ENCODE measurements around the gene MRPL21. TPM values are rescaled to one million over a fixed set of nuclear protein-coding genes. Genes with fewer than 3 reads are reported as not detected.

Gene MRPL21
- total RNA-seq, result 66.1 and 88.4 TPM in 2 replicates

GRCh38 chr11:68903288-68904247, at the start of gene MRPL21, which contains the start of gene IGHMBP2:
Gene MRPL21, minus strand, starts transcription at chr11:68903832. Its CDS starts 22 bp downstream, at chr11:68903810.
Gene IGHMBP2, plus strand, starts transcription at chr11:68903891. Its CDS starts 62 bp downstream, at chr11:68903953.

GRCh38 chr11:68841718-68842426, 61.8 kb downstream of the MRPL21 start, which contains the start of gene CPT1A:
Gene CPT1A, minus strand, starts transcription at chr11:68841916. Its CDS starts 26,442 bp downstream, at chr11:68815474.

Other genes with a start within 250 kb of the MRPL21 start
- 0.39 and 1.5 TPM in 2 replicates for gene GAL, start 219.3 kb downstream of the MRPL21 start, total RNA-seq
- gene TESMIN, start 152.3 kb downstream of the MRPL21 start, total RNA-seq, result not detected in 2 replicates
- gene CPT1A, start 61.9 kb downstream of the MRPL21 start, total RNA-seq, result 37.5 and 48.5 TPM in 2 replicates
- 9.6 and 10.6 TPM in 2 replicates for gene IGHMBP2, start 59 bp upstream of the MRPL21 start, total RNA-seq
- gene MRGPRD, start 77.2 kb upstream of the MRPL21 start, total RNA-seq, result not detected in 2 replicates
- 27.8 and 40.1 TPM in 2 replicates for gene MRGPRF, start 109.4 kb upstream of the MRPL21 start, total RNA-seq
- gene TPCN2, start 145.1 kb upstream of the MRPL21 start, total RNA-seq, result 9.2 and 13.9 TPM in 2 replicates